ENCODE data around the gene AP1M1. TPM values are rescaled to one million over a fixed set of nuclear protein-coding genes. Genes with fewer than 3 reads are reported as not detected.
"Not testable (repeated sequence)": the region's sequence is repeated elsewhere in the genome, so short reads cannot be mapped to it uniquely, and the experiment has no call there.

Gene AP1M1
- total RNA-seq = 39.4 TPM
- long read RNA-seq, full-length matches to known transcripts = 43 of 49 reads
- long read RNA-seq, partial matches to known transcripts = 5 of 49 reads
- long read RNA-seq, other reads (novel, unspliced or antisense) = 1 of 49 reads

GRCh38 chr19:16197622-16198369 is at the start of gene AP1M1:
TSS of gene AP1M1 (plus strand) at chr19:16197911. CDS start at chr19:16198027, 116 bp downstream.
- ATAC-seq = peak; percentile 96
- intact Hi-C loops (cut with DNase I) = no loop called here
- DNase-seq (ENCODE audit: missing footprints) = peak; percentile 99

- ATAC-seq (no peak), DNase-seq (ENCODE audit: missing footprints) (no peak)
- intact Hi-C loops (cut with DNase I) = no loop called here
Measured at GRCh38 chr19:16148443-16149229, 49.1 kb upstream of the AP1M1 start.

GRCh38 chr19:16153582-16154336 is 44.0 kb upstream of the AP1M1 start:
- intact Hi-C loops (cut with DNase I) = no loop called here
- ATAC-seq = no peak
- DNase-seq (ENCODE audit: missing footprints) = no peak

DNA sequence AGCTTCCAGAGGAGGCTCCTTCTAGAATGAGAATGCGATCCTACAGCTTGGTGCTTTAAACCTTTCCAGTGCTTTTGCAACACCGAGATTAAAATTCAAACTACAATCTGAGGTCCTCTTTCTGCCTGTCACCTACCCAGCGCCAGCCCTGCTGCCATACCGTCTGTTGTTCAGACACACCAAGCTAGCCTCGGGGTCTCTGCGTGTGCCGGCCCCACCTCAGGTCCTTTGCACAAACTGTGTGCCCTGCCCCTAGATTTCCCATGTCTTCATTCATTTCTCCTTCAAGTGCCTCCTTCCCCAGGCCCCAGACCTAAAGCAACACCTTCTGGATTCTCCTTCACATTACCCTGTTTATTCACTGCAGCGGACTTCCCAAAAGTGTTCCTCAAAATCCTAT is 43.2 kb upstream of the AP1M1 start:
- DNase-seq (ENCODE audit: missing footprints) = no peak
- ATAC-seq = no peak
- intact Hi-C loops (cut with DNase I) = no loop called here

- intact Hi-C loops (cut with DNase I) = no loop called here
- DNase-seq (ENCODE audit: missing footprints) (no peak), ATAC-seq (no peak)
Measured at GRCh38 chr19:16155128-16155527, 42.6 kb upstream of the AP1M1 start.

DNA sequence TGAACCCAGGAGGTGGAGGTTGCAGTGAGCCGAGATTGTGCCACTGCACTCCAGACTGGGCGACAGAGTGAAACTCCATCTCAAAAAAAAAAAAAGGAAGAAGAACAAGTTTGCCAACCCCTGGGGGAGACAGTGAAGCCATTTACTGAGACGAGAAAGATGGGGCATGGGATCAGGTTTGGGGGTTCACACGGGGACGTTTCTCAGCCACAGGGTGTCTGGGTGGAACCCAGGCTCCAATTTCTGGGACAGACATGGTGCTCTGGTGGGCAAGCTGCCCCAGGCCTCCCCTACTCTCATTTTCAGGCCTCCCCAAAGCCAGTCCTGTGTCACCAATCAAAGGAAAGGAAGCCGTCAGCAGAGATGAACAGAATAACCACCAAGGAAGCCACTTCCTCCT is 40.8 kb upstream of the AP1M1 start:
- intact Hi-C loops (cut with DNase I) = no loop called here
- DNase-seq (ENCODE audit: missing footprints) (no peak), ATAC-seq (no peak)

DNA sequence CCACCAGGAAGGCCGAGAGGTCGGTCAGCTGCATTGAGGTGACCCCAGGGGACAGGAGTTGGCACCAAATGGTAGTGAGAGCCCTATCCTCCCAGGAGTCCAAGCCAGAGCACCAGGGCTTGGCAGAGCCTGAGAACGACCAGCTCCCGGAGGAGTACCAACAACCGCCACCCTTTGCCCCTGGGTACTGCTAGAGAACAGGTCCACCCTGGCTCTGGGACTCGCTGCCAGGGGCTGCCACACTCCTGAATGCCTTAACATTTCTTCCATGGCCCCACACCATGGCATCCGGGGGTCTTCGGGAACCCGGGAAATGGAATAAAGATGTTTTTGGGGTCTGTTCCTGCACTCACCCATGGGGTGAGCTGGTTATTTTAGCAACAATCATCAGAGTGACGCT is 40.1 kb upstream of the AP1M1 start:
- intact Hi-C loops (cut with DNase I) = no loop called here
- DNase-seq (ENCODE audit: missing footprints) = no peak
- ATAC-seq = no peak

DNA sequence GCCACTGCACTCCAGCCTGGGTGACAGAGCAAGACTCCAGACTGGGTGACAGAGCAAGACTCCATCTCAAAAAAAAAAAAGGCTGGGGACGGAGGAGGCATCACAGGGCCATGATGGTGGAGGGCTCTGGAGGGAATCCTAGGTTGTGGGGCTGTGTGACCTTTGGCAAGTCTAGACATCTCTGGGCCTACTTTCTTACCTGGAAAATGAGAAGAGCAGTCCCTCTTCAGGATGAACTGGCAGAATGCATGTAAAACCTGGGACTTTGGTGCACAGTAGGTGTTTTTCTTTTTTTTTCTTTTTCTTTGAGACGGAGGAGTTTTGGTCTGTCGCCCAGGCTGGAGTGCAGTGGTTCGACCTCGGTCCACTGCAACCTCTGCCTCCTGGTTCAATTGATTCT is 38.1 kb upstream of the AP1M1 start:
- no peak for ATAC-seq
- no peak for DNase-seq (ENCODE audit: missing footprints)
- intact Hi-C loops (cut with DNase I) = no loop called here

- ATAC-seq (no peak), DNase-seq (ENCODE audit: missing footprints) (no peak)
- intact Hi-C loops (cut with DNase I) = no loop called here
Measured at GRCh38 chr19:16160445-16160942, 37.2 kb upstream of the AP1M1 start.

DNA sequence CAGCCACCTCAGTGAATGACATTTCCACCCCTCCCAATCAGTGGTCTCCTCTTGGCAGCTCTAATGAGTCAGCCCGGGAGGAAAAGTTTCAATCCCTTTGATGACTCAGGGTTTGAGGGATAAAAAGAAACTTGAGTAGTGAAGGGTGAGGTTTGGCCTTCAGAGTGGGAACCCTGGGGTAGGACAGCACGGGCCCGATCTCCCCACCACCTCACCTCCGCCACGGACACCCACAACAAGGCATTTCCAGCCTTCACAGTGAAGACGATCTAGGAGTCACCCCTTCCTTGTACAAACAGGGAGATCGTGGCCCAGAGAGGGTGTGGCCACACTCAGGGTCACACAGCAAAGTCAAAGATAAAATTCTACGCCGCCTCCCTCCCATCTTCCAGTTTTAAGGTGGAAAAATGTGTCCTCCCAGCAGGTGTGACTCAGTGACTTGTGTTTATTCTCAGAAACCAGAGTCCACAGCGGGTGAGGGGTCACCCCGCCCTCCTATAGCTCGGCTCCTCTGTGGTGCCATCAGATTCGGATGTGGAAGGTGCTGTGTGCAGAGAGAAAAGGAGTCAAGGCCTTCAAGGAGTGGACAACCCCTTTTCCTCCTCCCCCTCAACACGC is 36.7 kb upstream of the AP1M1 start:
- intact Hi-C loops (cut with DNase I) = no loop called here
- DNase-seq (ENCODE audit: missing footprints) = no peak
- ATAC-seq = no peak

- intact Hi-C loops (cut with DNase I) = no loop called here
- no peak for DNase-seq (ENCODE audit: missing footprints)
- no peak for ATAC-seq
Measured at GRCh38 chr19:16161840-16162239, 35.9 kb upstream of the AP1M1 start.

DNA sequence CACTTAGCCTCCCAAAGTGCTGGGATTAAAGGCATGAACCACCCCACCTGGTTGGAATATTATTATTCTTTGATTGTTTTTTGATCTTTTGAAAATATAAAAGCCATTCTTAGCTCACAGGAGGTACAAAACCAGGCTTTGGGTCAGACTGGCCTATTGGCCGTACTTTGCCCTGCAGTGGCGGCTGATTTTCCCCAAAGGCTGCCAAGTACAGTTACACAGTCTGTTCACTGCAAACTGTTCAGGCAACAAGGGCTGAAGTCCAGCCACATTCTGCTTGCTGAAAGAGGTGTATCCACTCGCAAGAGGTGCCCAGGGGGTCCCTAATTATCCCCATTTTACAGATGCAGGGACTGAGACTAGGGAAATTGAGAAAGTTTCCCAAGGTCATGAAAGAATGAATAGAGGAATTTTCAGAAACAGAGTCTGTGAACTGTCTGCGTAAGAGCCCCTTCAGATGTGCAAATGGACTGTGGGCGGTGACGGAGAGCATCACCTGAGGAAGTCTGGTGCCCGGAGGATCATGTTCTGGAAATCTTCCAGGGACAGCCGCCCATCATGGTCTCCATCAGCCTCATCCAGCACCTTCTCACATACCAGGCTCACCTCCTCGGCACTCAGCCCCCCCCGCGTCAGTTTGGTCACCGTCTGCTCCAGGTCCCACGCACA is 33.4 kb upstream of the AP1M1 start:
- intact Hi-C loops (cut with DNase I) = no loop called here
- DNase-seq (ENCODE audit: missing footprints) (no peak), ATAC-seq (no peak)

DNA sequence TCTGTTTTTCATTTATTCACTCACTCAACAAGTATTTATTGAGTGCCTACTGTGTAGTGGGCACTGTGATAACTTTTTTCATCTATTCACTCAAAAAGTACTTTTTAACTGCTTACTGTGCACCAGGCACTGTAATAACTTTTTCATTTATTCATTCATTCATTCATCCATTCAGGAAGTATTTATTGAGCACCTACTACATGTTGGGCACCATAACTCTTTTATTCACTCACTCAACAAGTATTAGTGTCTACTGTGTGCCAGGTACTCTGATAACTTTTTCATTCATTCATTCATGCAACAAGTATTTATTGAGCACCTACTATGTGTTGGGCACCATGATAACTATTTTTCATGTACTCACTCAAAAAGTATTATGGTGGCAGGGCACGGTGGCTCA is 31.3 kb upstream of the AP1M1 start:
- DNase-seq (ENCODE audit: missing footprints) = no peak
- no peak for ATAC-seq
- intact Hi-C loops (cut with DNase I) = no loop called here

- DNase-seq (ENCODE audit: missing footprints) (no peak), ATAC-seq (no peak)
- intact Hi-C loops (cut with DNase I) = no loop called here
Measured at GRCh38 chr19:16167055-16167454, 30.7 kb upstream of the AP1M1 start.

GRCh38 chr19:16168465-16169081 is 29.1 kb upstream of the AP1M1 start:
- no peak for DNase-seq (ENCODE audit: missing footprints)
- intact Hi-C loops (cut with DNase I) = no loop called here
- no peak for ATAC-seq

DNA sequence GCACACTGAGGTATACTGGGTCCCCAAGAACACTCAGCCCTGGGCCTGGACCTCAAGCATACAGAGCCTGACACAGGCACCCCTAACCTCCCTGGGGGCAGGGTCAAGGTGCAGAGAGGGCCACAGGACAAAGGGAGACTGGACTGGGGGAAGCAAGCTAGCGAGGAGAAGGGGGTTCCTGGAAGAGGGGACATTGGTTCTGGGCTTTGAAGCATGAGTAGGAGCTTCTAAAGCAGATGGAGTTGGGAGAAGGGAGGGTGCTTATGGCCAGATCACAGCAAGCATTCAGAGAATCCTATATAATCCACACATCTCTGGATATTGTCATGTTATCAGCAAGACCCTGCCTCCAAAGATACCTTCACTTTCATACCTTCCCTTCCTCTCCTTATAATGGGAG is 27.6 kb upstream of the AP1M1 start:
- intact Hi-C loops (cut with DNase I) = no loop called here
- DNase-seq (ENCODE audit: missing footprints) (no peak), ATAC-seq (no peak)

- intact Hi-C loops (cut with DNase I) = no loop called here
- ATAC-seq (no peak), DNase-seq (ENCODE audit: missing footprints) (no peak)
Measured at GRCh38 chr19:16175954-16176353, 21.8 kb upstream of the AP1M1 start.

DNA sequence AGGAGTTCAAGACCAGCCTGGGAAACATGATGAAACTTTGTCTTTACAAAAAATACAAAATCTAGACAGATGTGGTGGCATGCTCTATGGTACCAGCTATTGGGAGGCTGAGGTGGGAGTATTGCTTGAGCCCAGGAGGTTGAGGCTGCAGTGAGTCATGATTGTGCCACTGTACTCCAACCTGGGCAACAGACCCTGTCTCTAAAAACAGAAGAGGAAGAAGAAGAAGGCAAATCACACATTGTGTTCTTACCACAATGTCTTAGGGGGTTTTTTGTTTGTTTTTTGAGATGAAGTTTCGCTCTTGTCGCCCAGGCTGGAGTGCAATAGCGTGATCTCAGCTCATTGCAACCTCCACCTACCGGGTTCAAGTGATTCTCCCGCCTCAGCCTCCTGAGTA is 18.8 kb upstream of the AP1M1 start:
- ATAC-seq; intact Hi-C loops (cut with DNase I); DNase-seq (ENCODE audit: missing footprints): not testable (repeated sequence)

Data from Right ventricle myocardium inferior (tissue), 1 donor.